ENCODE measurements around the gene ACSM5.

ACSM5 gene, protein sequence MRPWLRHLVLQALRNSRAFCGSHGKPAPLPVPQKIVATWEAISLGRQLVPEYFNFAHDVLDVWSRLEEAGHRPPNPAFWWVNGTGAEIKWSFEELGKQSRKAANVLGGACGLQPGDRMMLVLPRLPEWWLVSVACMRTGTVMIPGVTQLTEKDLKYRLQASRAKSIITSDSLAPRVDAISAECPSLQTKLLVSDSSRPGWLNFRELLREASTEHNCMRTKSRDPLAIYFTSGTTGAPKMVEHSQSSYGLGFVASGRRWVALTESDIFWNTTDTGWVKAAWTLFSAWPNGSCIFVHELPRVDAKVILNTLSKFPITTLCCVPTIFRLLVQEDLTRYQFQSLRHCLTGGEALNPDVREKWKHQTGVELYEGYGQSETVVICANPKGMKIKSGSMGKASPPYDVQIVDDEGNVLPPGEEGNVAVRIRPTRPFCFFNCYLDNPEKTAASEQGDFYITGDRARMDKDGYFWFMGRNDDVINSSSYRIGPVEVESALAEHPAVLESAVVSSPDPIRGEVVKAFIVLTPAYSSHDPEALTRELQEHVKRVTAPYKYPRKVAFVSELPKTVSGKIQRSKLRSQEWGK

GRCh38 chr16:20409398-20410120, at the start of gene ACSM5:
Gene ACSM5 (plus strand): TSS chr16:20409534. CDS start chr16:20411485, 1,951 bp downstream.
- DNase-seq = no peak
- ATAC-seq = no peak

DNA sequence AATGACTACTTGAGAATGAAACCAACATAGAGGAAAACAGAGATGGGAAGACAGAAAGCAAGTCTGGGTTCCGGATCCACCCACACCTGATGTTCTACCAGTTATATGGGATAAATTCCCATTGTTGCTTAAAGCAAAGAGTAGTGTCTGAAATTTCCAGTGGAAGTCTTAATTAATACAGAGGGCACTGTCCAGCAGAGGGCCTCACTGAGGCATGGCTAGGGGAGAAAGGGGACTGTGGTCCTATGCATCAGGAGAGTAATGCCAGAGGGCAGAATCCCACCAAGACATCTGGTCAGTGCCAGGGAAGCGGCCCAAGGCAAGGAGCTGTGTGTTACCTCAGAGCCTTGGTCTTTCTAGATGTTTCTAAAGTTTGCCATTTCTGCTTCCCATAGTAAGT, 49.3 kb upstream of the ACSM5 start:
- H3K4me1 Mint-ChIP-seq = no peaks in the 10 kb centered on the region
- peaks cover 0 to 2% of the 10 kb centered on the region in 2 donors for H3K9me3 Mint-ChIP-seq
- no peak overlapping the region for H3K4me3 Mint-ChIP-seq
- no peaks in the 10 kb centered on the region for H3K27me3 Mint-ChIP-seq
- no peak overlapping the region for H3K27ac Mint-ChIP-seq
- ATAC-seq (no peak), DNase-seq (no peak)

More at GRCh38 chr16:20409398-20410120, at the start of gene ACSM5:
- no peak within 1 kb of the TSS for H3K27ac Mint-ChIP-seq
- peaks cover 5% of the 10 kb centered on the region for H3K27me3 Mint-ChIP-seq
- no peak within 1 kb of the TSS for H3K4me3 Mint-ChIP-seq
- H3K9me3 Mint-ChIP-seq = no peaks in the 10 kb centered on the region
- no peaks in the 10 kb centered on the region for H3K4me1 Mint-ChIP-seq

DNA sequence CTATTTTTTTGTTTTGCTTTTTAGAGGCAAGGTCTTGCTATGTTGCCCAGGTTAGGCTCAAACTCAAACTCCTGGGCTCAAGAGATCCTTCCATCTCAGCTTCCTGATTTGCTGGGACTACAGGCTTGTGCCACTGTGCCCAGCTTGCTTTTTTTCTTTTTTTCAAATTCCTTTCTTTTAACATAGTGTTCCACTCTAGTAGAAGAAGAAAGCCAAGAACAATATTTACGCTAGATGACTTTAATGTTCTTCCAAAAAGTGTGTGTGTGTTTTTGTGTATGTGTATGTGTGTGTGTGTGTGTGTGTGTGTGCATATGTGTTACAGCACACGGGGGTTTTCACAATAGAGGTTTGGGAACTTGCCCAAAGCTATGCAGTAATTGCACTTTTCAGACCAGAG, 46.1 kb upstream of the ACSM5 start:
- Mint-ChIP-seq H3K27me3 (peaks cover 11% of the 10 kb centered on the region), H3K9me3 (no peaks in the 10 kb centered on the region), H3K4me3 (no peak overlapping the region), H3K27ac (no peak overlapping the region), H3K4me1 (no peaks in the 10 kb centered on the region)
- no peak for DNase-seq
- ATAC-seq = no peak

- no peaks in the 10 kb centered on the region for H3K4me1 Mint-ChIP-seq
- no peaks in the 10 kb centered on the region for H3K9me3 Mint-ChIP-seq
- peaks cover 14% of the 10 kb centered on the region for H3K27me3 Mint-ChIP-seq
- DNase-seq (no peak), ATAC-seq (no peak)
- H3K27ac Mint-ChIP-seq = no peak overlapping the region
- no peak overlapping the region for H3K4me3 Mint-ChIP-seq
Observed at GRCh38 chr16:20364051-20364450, 45.3 kb upstream of the ACSM5 start.

- Mint-ChIP-seq H3K27me3 (peaks cover 22% of the 10 kb centered on the region), H3K4me3 (no peak overlapping the region), H3K4me1 (no peaks in the 10 kb centered on the region), H3K9me3 (no peaks in the 10 kb centered on the region), H3K27ac (no peak overlapping the region)
- DNase-seq (no peak), ATAC-seq (no peak)
Observed at GRCh38 chr16:20369452-20370054, 39.8 kb upstream of the ACSM5 start.

- ATAC-seq (no peak), DNase-seq (no peak)
- Mint-ChIP-seq H3K4me3 (no peak overlapping the region), H3K9me3 (no peaks in the 10 kb centered on the region), H3K4me1 (no peaks in the 10 kb centered on the region), H3K27me3 (peaks cover 24% of the 10 kb centered on the region), H3K27ac (no peak overlapping the region)
Observed at GRCh38 chr16:20372701-20373100, 36.6 kb upstream of the ACSM5 start.

DNA sequence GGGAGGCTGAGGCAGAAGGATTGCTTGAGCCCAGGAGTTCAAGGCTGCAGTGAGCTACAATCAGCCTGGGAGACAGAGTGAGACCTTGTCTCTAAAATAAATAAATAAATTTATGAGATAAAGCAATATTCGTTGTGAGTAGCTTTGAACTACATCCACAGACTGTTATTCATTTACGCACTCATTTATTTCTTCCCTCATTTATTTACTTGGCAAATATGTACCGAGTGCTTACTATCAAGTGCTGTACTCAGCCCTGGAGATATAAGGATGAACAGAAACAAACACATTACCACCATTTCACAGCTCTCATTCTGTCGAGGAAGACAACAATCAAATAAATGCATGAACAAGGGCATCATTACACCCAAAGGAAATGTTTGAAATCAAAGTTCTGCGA, 32.2 kb upstream of the ACSM5 start:
- no peaks in the 10 kb centered on the region for H3K4me1 Mint-ChIP-seq

GRCh38 chr16:20380782-20381181, 28.6 kb upstream of the ACSM5 start:
- ATAC-seq = no peak
- no peaks in the 10 kb centered on the region for H3K9me3 Mint-ChIP-seq
- H3K27ac Mint-ChIP-seq = no peak overlapping the region
- DNase-seq = no peak
- peaks cover 6% of the 10 kb centered on the region for H3K4me1 Mint-ChIP-seq
- H3K4me3 Mint-ChIP-seq = no peak overlapping the region
- peaks cover 5% of the 10 kb centered on the region for H3K27me3 Mint-ChIP-seq

More for the DNA sequence above, 32.2 kb upstream of the ACSM5 start:
- no peak for DNase-seq
- H3K27ac Mint-ChIP-seq = no peak overlapping the region
- peaks cover 16% of the 10 kb centered on the region for H3K27me3 Mint-ChIP-seq
- no peak for ATAC-seq
- no peaks in the 10 kb centered on the region for H3K9me3 Mint-ChIP-seq
- no peak overlapping the region for H3K4me3 Mint-ChIP-seq

DNA sequence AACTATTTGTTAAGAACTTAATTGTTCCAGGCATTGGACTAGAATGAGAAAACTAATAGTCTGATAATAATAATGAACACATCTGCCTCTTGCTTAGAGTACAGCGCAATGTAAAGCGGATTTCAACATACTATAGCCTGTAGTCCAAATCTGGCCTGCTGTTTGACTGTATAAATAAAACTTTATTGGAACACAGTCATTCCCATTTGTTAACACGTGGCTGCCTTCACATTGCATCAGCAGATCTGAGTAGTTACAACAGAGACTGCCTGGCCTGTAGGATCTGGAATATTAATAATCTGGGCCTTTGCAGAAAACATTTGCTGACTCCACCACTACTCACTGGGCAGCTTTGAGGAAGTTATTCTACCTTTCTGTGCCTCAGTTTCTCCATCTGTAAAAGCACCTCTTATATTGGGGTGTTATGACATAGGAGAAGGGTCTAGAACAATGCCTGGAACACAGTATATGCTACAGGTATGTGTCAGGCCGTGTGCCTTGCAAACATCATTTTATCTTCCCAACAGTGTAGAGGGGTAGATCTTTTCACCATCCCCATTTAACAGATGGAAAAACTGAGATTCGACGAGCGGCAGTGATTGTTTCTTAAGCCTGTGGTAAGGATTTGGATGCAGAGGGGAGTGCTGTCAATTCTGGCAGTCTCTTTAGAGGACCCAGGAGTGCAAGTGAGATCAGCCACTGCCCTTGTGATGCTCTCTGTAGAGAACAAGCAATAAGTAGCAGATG, 27.0 kb upstream of the ACSM5 start:
- DNase-seq = no peak
- Mint-ChIP-seq H3K4me1 (peaks cover 6% of the 10 kb centered on the region), H3K27ac (no peak overlapping the region), H3K9me3 (no peaks in the 10 kb centered on the region), H3K27me3 (peaks cover 11% of the 10 kb centered on the region), H3K4me3 (no peak overlapping the region)
- no peak for ATAC-seq

DNA sequence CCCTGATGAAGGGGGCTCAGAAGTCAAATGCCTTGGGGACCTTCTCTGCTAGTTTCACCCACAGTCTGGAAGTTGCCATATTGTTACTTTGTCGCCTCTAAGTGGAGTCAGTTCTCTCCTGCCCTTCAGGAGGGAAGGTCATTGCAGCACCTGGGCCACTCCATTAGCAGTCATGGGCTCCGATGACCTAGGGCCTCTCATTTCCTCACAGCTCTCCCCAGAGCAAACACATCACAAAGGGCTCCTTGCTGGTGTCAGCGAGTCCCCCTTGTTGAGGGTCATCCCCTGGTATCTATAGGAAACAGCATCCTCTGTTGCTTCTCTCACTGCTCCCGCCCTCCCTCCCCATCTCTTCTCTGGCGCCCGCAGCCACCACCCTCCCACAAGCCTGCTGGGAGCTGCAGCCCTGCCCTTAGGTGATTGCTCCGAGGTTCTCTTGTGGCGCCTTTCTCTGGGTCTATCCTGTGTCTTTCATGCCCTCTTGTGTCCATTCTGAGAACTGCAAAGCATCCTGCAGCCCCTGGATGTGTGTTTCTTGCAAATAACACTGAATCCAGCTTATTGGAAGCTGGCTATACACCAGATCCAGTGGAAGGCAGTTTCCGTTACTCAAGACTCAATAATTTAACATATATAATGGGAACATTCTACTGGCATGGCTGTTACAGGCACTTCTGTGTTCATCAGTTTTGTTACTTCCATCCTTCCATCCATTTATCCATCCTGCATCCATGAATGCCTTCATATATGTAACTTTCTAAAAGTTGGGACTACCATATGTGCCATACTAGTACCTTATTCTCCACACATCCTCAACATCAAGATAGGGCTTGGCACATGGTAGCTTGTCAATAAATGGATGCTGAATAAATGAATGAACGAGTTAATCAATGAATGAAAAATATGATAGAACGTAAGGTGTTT, 26.0 kb upstream of the ACSM5 start:
- Mint-ChIP-seq H3K4me1 (peaks cover 6% of the 10 kb centered on the region), H3K4me3 (no peak overlapping the region), H3K27me3 (peaks cover 15% of the 10 kb centered on the region), H3K27ac (peak overlapping the region in 1 of 2 donors; percentile 64), H3K9me3 (no peaks in the 10 kb centered on the region)
- peak; percentile 45 to 47 for DNase-seq
- ATAC-seq = peak; percentile 81

GRCh38 chr16:20385844-20386832, 23.2 kb upstream of the ACSM5 start:
- DNase-seq (peak; percentile 35 to 37), ATAC-seq (no peak)
- Mint-ChIP-seq H3K4me1 (peaks cover 6% of the 10 kb centered on the region), H3K9me3 (no peaks in the 10 kb centered on the region), H3K27ac (no peak overlapping the region), H3K4me3 (no peak overlapping the region), H3K27me3 (peaks cover 15% of the 10 kb centered on the region)

- Mint-ChIP-seq H3K4me1 (peaks cover 6% of the 10 kb centered on the region), H3K27me3 (peaks cover 15% of the 10 kb centered on the region), H3K4me3 (no peak overlapping the region), H3K9me3 (no peaks in the 10 kb centered on the region), H3K27ac (no peak overlapping the region)
- no peak for DNase-seq
- ATAC-seq = no peak
Observed at GRCh38 chr16:20387978-20388377, 21.4 kb upstream of the ACSM5 start.

DNA sequence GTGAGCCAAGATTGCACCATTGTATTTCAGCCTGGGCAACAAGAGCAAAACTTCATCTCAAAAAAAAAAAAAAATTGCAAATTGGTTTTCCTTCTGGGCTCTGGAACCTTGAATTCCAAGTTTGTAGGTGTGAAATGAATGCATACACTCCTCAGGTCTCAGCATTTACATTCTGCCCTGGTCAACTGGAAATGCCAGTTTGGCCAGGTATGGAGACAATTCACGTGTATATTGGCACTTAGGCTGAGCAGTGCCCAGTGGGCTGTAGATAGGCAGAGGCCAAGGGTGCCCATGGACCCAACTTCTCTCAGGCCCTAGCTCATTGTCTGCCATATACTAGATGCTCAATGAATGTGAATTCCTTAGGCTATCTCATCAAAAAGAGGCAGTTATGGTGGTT, 20.5 kb upstream of the ACSM5 start:
- Mint-ChIP-seq H3K27me3 (peaks cover 15% of the 10 kb centered on the region), H3K4me3 (no peak overlapping the region), H3K4me1 (no peaks in the 10 kb centered on the region), H3K9me3 (no peaks in the 10 kb centered on the region), H3K27ac (no peak overlapping the region)
- DNase-seq = no peak
- ATAC-seq = no peak

All from stimulated activated naive CD8-positive, alpha-beta T cell treated with anti-CD3 and anti-CD28 coated beads, Interleukin-15, amount 100 ng/mL, for 72 hours (primary cell).